ENCODE measurements around the gene CAVIN2.

CAVIN2 gene

DNA sequence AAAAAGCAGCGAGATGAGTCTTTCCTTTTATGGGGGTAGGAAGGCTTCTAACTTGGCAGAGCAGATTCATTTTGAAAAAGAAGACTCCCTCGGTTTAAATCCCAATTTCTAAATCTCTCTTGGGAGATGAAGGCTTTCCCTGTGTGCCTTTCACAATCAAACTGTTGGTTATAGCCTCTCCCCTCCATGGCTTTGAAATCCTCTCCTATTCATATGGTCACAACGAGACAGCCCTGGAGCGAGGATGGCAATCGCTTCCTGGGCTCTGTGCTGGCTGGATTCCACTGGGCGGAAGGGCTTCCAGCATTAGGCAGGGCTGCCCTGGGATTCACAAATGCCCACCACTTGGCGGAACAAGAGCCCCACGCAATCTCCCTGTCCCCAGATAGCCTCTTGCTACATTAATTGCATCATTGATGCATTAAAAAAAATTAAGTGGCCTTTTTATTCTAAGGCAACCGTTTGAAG lies 1.6 kb downstream of the CAVIN2 start:
- in situ Hi-C loops (cut with HindIII; ENCODE audit: low pct_ligation_motif_present, low sequenced_read_pairs) = no loop called here
- Histone ChIP-seq H3K36me3 (replicated peaks) (no peaks in the 10 kb centered on the region), H3K27ac (peak overlapping the region; percentile 39), H3K27me3 (replicated peaks) (no peaks in the 10 kb centered on the region), H3K4me3 (ENCODE audit: low read depth, low read length) (peak overlapping the region; percentile 4)
- no peak for TF ChIP-seq CTCF (IDR thresholded peaks at IDR 0.05; ENCODE audit: low read depth, low read length, missing control alignments)
- DNase-seq = no peak

- in situ Hi-C loops (cut with HindIII; ENCODE audit: low pct_ligation_motif_present, low sequenced_read_pairs) = no loop called here
- H3K36me3 ChIP-seq (replicated peaks) = no peaks in the 10 kb centered on the region
- no peak for DNase-seq
- H3K27ac ChIP-seq = peak overlapping the region; percentile 39
- H3K4me3 ChIP-seq (ENCODE audit: low read depth, low read length) = peak overlapping the region; percentile 4
- H3K27me3 ChIP-seq (replicated peaks) = no peaks in the 10 kb centered on the region
- no peak for TF ChIP-seq CTCF (IDR thresholded peaks at IDR 0.05; ENCODE audit: low read depth, low read length, missing control alignments)
Observed at GRCh38 chr2:191844706-191845105, 2.2 kb downstream of the CAVIN2 start.

DNA sequence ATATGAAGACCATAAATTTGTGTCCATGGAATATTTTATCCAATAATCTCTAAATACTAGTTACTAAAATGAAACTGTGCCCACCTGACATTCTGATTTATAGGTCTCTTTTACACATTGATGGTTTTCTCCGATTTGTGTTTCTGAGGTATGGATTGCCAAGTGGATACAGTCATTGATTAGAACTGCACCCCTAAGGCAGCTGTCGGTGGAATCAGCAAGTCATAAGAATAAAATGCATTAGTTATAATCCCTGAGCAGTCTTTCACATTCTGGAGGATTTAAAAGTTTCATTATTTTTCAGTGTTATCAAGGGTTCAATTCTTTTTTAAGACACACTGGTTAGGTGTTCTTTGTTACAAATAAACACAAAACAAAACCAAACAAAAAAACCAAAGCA lies 6.0 kb downstream of the CAVIN2 start:
- Histone ChIP-seq H3K27me3 (replicated peaks) (no peaks in the 10 kb centered on the region), H3K4me3 (ENCODE audit: low read depth, low read length) (no peak overlapping the region), H3K27ac (no peak overlapping the region), H3K36me3 (replicated peaks) (no peaks in the 10 kb centered on the region)
- no peak for TF ChIP-seq CTCF (IDR thresholded peaks at IDR 0.05; ENCODE audit: low read depth, low read length, missing control alignments)
- in situ Hi-C loops (cut with HindIII; ENCODE audit: low pct_ligation_motif_present, low sequenced_read_pairs) = no loop called here
- no peak for DNase-seq

GRCh38 chr2:191839918-191840804 lies 6.7 kb downstream of the CAVIN2 start:
- TF ChIP-seq CTCF (IDR thresholded peaks at IDR 0.05; ENCODE audit: low read depth, low read length, missing control alignments) = no peak
- in situ Hi-C loops (cut with HindIII; ENCODE audit: low pct_ligation_motif_present, low sequenced_read_pairs) = no loop called here
- no peak for DNase-seq
- Histone ChIP-seq H3K27me3 (replicated peaks) (no peaks in the 10 kb centered on the region), H3K27ac (no peak overlapping the region), H3K36me3 (replicated peaks) (no peaks in the 10 kb centered on the region), H3K4me3 (ENCODE audit: low read depth, low read length) (no peak overlapping the region)

- no peak for TF ChIP-seq CTCF (IDR thresholded peaks at IDR 0.05; ENCODE audit: low read depth, low read length, missing control alignments)
- Histone ChIP-seq H3K27ac (no peak overlapping the region), H3K36me3 (replicated peaks) (no peaks in the 10 kb centered on the region), H3K4me3 (ENCODE audit: low read depth, low read length) (no peak overlapping the region), H3K27me3 (replicated peaks) (no peaks in the 10 kb centered on the region)
- in situ Hi-C loops (cut with HindIII; ENCODE audit: low pct_ligation_motif_present, low sequenced_read_pairs) = no loop called here
- no peak for DNase-seq
Observed at GRCh38 chr2:191838526-191838925, 8.4 kb downstream of the CAVIN2 start.

Data from brain microvascular endothelial cell (primary cell).